Activated CD8-positive, alpha-beta memory T cell treated with anti-CD3 and anti-CD28 coated beads, Interleukin-2, amount 50 U/mL, for 24 hours (primary cell): ENCODE measurements around the gene DNAJC4.
A peak's percentile ranks its signal among the peaks of the same experiment; 100 is the strongest.

Experiments used
- DNase-seq: peaks from one replicate; pipeline ENCODE4 v3.0.0-alpha.2; 2020; ENCODE audit errors: extremely low read depth

Gene DNAJC4

DNA sequence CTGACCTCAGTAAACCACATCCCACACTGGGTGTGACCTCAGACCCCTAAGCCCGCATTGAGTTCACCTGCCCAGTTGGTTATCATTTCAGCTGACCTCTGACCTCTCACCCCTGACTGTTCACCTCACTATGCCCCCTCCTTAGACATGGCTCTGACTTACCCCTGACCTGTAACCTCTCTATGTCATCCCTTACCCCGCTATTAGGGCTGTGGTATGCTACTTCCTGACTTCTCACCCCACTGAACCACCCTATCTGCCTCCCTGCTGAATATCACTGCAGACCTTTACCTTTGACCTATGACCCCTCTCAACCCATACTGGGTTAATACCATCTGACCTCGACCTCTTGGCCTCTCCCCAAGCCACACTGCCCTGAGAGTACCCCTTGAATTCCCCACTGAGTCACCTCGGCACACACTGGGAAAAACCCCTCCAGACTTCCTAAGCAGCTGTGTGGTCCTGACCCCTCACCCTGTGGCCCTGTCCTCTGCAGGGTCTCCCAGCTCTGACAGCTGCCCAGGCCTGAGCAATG is 29.3 kb downstream of the DNAJC4 start:
- no peak for DNase-seq

DNA sequence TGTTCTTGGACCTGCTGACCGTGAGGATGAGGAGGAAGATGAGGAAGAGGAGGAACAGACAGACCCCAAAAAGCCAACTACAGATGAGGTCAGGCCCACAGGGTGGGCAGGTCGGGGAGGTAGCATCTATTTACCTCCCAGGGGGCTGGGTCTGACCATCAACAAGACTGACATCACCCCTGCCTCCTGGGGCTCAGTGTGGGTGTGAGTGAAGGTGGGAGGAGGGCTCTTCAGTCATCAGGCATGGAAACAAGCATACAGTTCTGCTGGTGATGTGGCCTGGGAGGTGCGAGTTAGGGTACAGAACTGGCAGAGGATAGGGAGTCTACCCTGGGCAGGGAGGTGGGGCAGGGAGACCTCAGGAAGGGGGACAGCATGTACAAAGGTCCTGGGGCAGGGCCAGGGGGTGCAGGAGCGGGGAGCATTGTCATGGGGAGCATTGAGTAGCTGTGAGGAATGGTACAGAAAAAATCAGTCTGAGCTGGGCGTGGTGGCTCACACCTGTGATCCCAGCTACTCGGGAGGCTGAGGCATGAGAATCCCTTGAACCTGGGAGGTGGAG is 29.9 kb downstream of the DNAJC4 start:
- DNase-seq: no peak

DNA sequence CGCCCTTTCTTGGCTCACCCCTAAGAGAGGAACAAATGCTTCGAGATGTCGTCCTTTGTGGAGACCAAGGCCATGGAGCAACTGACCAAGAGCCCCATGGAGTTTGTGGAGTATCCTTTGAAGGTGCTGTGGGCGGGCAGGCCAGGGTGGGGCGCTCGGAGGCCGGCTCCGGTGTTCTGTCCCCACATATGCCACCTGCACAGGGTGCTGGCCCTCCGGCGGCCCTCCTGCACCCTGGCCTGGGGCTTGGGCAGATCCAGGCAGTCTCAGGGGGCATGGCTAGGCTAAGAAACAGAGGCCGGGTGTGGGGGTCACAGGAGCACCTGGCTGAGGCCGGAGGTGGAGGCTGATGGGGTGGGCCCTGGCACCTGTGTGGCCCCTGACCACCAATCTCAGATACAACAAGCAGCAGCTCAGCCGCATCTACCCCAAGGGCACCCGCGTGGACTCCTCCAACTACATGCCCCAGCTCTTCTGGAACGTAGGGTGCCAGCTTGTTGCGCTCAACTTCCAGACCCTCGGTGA is 31.3 kb downstream of the DNAJC4 start:
- DNase-seq: no peak

DNA sequence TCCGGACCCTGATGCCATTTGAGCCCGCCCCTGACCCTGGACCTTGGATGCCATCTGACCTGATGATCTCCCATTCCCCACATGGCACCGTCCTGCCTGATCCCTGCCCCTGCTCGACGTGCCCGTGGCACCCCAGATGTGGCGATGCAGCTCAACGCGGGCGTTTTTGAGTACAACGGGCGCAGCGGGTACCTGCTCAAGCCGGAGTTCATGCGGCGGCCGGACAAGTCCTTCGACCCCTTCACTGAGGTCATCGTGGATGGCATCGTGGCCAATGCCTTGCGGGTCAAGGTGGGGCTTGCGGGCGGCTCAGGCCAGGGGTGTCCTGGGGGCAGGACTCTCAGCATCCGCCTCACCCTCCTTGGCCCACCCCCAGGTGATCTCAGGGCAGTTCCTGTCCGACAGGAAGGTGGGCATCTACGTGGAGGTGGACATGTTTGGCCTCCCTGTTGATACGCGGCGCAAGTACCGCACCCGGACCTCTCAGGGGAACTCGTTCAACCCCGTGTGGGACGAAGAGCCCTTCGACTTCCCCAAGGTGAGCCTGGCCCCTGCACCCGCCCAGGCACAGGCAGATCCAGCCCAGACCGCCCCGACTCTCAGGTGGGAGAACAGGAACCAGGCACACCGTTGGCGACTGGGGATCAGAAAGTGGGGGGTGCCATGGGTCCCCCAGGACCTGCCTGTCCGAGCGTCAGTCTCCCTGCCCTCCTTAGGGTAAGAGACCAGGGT is 32.1 kb downstream of the DNAJC4 start:
- DNase-seq: no peak

DNA sequence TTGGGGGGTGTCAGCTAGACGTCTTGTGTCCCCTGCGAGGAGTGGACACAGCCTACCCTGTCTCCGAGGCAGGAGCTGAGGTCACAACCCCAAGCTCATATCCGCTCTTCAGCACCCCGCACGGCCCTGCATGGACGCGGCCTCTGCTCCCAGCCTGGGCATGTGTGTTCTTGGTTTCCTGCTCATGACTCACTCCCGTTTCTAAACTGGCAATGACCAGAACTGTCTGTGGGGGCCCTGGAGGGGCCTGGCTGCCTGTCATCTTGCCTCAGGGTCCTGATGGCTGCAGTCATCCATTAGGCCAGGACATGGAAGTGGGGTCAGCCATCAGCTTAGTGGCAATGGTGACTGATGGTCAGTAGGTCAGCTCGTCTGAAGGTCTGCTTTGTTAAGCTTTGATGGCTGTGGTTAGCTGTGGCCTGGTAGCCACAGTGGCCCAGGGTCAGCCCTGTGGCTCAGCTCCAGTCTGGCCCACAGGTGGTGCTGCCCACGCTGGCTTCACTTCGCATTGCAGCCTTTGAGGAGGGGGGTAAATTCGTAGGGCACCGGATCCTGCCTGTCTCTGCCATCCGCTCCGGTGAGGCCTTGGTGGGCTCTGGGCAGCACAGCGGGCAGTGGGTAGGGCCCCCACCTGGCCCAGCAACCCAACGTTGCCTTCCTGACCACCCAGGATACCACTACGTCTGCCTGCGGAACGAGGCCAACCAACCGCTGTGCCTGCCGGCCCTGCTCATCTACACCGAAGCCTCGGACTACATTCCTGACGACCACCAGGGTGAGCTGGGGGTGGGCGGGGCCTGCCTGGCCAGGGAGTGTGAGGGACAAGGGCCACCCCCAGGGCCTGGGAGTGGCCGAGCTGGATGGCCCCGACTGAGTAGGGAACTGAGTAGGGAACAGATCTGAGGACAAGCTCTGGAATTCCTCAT is 32.9 kb downstream of the DNAJC4 start:
- DNase-seq: no peak

DNA sequence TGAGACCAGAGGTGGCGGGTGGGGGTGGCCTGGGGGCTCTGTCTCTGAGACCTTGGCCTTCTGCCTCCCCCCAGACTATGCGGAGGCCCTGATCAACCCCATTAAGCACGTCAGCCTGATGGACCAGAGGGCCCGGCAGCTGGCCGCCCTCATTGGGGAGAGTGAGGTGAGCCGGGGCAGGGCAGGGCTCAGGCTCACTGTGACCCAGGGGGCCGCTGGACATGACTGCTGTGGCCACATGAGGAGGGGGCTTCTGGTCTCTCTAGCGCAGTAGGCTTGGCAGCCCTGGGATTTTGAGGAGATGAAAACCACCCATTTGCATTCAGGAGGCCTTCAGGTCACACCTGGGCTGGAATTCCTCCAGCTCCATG is 33.6 kb downstream of the DNAJC4 start:
- no peak for DNase-seq

DNA sequence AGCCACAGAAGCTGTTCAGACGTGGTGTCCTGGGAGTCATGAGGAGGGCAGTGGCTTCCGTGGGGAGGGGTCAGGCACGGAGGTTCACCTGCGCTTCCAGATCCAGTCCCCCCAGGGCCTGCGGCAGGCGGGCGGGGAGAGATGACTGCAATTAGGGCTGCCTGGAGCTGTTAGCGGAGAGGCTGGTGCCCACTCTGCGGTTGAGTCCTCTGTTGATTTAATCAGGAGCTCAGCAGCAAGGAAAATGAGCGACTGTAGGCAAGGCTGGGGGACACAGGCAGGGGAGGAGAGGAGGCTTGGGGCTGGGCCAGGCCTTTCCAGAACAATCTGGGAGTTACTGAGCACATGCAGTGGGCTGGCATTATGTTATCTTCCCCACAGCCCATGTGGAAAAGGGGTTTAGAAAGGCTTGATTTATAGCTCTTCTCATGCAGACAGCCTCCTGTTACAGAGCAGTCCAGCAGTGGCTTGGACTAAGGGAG is 34.1 kb downstream of the DNAJC4 start:
- DNase-seq: no peak

DNA sequence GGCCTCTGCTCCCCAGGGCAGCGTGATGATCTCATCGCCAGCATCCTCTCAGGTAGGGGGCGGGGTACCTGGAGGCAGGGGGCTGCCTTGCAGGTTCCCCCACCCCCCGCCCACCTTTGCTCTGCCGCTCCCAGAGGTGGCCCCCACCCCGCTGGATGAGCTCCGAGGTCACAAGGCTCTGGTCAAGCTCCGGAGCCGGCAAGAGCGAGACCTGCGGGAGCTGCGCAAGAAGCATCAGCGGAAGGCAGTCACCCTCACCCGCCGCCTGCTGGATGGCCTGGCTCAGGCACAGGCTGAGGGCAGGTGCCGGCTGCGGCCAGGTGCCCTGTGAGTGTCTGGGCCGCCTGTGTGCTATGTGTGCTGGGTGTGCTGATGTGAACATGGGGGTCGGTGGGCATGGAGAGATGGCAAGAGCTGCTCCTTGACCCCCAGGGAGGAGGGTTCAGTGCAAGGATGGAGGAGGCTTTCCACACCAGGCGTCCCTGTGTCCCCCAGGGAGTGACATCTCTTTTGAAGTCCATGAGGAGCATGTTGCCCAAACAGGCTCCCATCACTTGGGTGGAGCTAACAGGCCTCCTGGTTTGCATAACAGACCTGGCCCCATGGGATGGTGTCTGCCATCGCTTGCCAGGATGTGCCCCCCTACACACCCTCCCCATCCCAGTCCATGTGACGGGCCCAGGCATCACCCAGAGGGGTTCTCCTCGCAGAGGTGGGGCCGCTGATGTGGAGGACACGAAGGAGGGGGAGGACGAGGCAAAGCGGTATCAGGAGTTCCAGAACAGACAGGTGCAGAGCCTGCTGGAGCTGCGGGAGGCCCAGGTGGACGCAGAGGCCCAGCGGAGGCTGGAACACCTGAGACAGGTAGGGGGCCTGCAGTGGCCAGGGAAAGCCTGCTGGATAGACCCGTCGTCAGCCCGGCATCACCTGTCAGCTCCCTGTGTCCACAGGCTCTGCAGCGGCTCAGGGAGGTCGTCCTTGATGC is 35.1 kb downstream of the DNAJC4 start:
- no peak for DNase-seq

DNA sequence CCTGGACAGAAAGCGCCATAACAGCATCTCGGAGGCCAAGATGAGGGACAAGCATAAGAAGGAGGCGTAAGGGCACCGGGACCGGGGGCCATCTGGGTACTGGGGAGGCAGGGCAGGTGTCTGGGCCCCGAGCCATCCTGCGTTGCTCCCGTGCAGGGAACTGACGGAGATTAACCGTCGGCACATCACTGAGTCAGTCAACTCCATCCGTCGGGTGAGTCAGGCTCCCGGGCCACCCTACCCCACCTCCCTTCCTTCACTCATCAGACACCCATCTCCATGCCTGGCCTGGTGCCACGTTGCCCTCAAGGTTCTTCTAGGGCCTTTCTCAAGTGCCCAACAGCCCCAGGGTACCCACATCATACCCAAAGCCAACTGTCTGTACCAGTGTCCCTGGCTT is 36.0 kb downstream of the DNAJC4 start:
- no peak for DNase-seq

DNA sequence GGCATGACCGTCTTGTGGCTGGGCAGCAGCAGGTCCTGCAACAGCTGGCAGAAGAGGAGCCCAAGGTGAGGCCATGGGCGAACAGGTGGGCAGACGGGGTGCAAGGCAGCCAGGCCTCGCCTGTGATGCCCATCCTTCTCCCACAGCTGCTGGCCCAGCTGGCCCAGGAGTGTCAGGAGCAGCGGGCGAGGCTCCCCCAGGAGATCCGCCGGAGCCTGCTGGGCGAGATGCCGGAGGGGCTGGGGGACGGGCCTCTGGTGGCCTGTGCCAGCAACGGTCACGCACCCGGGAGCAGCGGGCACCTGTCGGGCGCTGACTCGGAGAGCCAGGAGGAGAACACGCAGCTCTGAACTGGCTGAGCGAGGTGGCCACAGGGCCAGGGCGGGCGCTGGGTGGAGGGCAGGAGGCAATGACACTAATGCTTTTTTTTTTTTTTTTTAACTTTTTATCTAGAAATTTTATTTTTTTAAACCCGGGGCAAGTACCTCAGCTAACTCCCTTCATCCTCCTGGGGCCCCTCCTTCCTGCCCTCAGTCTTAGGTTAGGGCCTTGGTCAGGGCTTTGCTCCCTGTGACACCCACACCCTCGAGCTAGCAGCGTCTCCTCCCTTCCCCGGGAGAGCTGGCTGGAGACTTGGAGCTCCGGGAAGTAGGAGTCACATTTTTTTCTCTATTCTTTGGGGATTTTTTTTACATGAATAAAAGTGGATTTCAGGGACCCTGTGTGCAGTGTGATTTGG is 37.0 kb downstream of the DNAJC4 start:
- no peak for DNase-seq

DNA sequence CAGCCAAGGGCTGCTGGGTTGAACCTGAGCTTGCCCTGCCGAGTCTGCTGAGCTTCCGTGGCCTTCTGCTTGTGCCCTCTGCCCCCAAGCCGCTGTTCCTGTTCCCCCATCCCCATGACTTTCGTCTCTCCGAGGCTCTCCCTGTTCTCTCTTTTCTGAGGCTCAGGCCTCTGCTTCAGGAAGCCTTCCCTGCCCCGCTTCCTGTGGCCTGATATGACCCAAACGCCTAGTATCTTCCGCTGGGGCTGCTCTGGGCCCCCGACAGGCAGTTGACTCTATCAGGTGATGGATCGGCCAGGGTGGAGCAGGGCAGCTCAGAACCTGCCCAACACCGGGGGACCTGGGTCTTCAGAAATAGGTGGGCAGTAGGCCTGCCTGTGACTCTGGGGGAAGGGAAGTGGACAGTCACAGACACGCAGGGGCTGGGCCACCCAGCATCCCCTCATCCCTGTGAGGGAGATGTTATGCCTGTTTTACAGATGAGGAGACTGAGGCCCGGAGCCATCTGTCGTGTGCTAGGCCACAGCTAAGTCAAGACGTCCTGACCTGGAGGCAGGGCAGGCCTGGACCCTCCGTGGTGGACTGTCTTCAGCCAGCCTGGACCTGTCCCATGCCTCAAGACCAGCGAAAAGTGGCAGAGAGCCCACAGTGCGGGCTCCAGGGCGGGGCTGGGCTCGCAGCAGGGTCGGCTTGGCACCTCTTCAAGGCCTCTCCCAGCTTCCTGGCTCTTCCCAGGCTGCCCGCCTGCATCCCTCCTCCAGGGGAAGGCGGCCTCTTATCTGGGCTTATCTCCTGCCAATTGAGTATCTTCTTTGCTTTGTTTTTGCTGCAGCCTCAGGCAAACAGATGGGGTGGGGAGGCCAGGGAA is 37.9 kb downstream of the DNAJC4 start:
- no peak for DNase-seq

DNA sequence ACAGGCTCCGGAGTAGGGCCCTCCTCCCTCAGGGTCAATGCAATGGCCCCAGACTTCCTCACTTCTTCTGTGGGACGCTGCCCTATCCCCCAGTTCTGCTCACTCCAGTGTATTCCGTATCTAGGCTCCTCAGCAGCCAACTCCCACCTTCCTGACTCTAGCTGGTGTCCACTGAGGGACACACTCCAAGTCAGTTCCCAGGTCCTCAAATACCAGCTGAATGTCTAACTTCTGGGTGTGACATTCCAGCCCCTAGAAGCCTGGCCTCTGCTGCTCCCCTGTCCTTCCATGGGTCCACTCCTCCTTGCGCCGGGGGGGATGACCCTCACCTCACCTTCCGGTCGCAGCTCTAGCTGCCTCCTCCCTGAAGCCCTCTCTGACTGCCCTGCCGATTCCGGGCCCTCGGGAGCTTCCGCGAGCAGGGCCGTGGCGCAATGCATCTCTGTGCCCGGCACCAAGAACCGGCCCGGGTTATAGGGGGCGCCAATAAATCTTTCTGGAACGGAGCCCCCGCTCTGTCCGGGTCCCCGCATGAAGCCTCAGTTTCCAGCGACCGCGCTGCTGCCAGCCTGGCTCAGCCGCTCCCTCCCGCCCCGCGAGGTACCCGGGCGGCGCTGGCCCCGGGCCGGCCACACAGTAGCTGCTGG is 38.7 kb downstream of the DNAJC4 start:
- no peak for DNase-seq

DNA sequence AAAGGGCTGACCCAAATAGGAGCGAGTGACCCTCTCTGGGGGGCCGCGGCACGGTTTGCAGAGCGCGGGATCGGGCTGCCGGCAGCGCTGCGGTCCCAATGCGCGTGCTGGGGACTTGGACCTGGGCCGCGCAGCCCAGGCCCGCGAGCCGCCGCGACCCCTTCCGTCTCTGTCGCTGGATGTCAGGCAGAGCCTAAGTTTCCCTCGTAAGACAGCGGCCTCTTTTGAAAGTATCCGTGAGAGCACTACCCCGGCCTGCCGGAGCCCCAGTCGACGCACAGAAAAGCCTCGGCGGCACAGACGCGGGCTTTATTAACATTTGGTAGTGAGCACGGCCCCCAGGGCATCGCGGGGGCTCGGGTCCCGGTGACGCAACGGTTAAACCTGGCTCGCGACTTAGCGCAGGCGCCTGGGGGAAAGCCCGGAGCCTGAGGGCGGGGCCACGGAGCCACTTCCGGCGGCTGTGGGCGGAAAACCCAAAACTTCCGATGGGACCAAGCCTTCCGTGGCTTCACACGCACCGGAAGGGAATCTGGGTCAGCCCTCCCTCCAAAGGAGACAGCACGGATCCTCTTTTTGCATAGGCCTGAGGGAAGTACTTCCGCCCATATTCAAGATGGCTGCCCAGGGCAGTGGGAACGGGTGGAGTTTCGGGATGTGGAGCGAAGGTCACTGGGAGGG is 39.3 kb downstream of the DNAJC4 start:
- DNase-seq: peak; percentile 96

DNA sequence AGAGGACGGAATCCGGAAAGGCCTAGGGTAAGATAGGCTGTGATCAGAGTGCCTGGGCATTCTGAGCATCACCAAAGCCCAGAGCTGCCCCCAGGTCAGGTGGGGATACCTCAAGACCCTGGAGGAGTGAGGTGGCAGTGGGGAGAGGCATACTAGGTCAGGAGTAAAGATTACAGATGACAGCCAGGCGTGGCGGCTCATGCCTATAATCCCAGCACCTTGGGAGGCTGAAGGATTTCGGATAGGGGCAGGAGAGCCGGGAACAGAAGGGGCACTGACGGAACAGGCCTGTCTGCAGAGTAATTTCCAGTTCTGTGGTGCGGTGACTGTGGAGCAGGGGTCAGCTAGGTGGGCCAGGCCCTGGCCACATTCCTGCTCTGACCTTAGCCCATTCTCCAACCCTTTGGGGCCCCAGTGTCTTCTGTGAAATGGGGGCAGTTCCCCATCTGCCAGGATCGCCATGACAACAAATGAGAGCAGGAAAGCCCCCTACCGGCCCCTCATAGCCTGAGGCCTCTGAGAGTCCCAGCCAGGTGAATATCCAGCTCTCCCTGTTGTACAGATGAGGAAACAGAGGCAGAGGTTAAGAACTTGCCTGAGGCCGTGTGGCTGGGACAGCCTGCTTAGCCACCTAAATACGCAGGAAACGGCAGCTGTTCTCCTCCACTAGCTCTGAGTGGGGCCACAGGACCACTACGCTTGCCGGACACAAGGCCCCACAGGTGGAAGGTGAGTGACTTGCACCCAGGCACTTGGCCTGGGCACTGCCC is 44.9 kb downstream of the DNAJC4 start:
- DNase-seq: no peak

DNA sequence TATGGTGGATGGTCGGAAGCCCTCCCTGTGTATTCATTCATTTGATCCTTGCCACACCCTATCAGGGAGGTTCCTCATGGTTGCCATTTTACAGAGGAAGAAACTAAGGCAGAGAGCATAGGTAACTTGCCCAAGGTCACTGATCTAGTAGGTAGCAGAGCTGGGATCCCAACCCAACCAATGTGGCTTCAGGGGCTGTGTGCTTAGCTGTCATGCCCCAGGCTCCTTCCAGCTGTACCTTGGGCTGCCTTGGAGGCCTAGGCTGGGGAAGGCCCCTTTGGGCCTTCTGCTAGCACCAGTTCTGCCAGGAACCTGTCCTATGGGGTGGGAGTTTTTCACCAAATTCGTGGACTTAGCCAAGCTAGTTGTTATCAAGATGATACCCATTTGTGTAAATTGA is 45.5 kb downstream of the DNAJC4 start:
- no peak for DNase-seq

DNA sequence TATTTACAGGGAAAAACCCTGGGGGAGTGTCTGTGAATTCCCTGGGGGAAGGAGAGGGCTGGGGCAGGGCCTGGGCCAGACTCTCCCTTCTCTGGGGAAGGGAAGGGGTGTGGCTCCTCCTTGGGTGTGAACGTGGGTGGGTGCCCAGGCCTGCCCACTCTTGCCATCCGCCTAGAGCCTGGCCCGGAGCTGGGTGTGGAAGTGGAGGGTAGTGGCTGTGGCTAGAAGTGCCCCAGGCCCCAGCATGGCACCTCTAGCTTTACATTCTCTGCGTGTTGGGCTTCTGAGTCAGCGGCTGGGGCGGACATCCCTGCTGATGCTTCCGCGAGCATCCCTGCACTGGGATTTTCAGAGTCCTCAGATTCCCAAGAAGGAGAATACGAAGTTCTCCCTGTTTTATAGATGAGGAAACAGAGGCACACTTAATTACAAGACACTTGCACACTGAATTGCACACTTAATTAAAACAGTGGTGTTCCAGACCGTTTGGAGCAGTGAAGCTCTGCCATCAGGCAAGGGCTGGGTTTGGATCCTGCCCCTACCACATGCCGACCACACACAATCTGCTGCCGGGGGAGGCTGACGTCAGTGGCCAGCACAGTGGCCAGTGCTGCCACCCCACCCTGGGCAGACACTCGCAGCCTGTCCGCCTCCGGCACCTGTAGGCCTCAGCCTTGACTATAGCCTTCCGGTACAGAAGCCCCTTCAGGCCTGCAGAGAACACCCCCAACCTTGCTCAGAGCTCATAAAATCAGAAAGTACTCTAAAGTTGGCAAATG is 46.5 kb downstream of the DNAJC4 start:
- DNase-seq: no peak
